Ovary (tissue), 3 donors: Measurements from ENCODE around the gene MAP3K9.

Source experiments
- CTCF ChIP-seq, 3 donors: fragments of 450-650 bp in 2 of 3; fragments of 200-600 bp in 1 of 3; IDR thresholded peaks; one replicate each; pipeline versions ENCODE4 v1.5.1 to v1.8.0; 2016 to 2022; ENCODE audit warnings: antibody characterized with exemption in 3 of 3, mild to moderate bottlenecking in 1 of 3
- POLR2A ChIP-seq: fragments of 450-650 bp; IDR thresholded peaks from one replicate; pipeline ENCODE4 v1.6.1; 2017; ENCODE audit warnings: antibody characterized with exemption, mild to moderate bottlenecking, moderate library complexity
- donor health status: DM: no; HTN: no; CAD: no.

- TF ChIP-seq CTCF (IDR thresholded peaks at IDR 0.05) = no peak
- TF ChIP-seq POLR2A = no peak
Measured at GRCh38 chr14:70856851-70857495, 47.7 kb upstream of the MAP3K9 start.
